Measurements from ENCODE around the gene DNAJB1. TPM values are rescaled to one million over a fixed set of nuclear protein-coding genes. Genes with fewer than 3 reads are reported as not detected.

Gene DNAJB1
- total and polyA plus RNA-seq, 2 of the 13 experiments (the other 11 are each of a cell fraction or from before 2014, with no cell fraction given), result 87.5 to 97.3 TPM

DNA sequence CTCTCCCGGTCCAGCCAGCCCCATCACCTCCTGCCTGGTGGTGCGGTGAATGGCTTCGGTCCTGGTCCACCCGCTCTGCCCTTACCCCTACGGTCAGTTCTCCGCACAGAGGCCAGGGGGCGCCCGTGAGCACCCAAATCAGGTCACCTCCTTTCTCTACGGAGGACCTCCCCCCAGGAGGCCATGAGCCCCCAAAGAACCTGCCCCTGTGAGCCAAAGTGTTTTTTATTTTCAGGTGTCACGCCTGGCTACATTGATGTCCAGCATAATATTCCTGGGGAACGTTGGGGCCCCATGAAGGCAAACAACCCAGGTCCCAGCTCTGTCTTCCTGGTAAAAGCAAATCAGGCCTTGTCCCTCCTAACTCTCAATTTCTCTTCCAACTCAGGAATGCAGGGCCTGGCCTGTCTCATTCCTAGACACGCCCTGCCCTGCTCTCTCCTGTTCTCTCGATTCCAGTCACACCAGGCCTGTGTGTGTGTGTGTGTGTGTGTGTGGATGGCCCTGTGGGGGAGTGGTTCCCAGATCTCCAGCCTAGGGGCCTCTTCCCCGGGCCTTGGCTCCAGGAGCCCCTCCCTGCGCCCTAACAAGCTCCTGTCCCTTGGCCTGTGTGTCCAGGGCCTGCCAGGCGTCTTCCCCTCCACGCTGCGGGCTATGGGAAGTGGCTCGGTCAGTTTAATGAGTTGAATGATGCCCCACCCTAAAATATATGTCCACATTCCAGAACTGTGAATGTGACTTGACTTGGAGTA, 12.5 kb downstream of the DNAJB1 start (continued):
- TF ChIP-seq HES4 (CRISPR knock-in tag; IDR thresholded peaks at IDR 0.05; ENCODE audit: borderline replicate concordance) (0 out of 2 replicates have a peak, but pooled peaks have one; percentile 30), MIER3 (CRISPR knock-in tag; IDR thresholded peaks at IDR 0.05; ENCODE audit: borderline replicate concordance) (peak; percentile 36; the same call in 1 of the 2 replicates), ZNF550 (CRISPR knock-in tag; IDR thresholded peaks at IDR 0.05; ENCODE audit: borderline replicate concordance) (no peak), MED8 (CRISPR knock-in tag; IDR thresholded peaks at IDR 0.05; ENCODE audit: insufficient replicate concordance) (no peak), DR1 (CRISPR knock-in tag; IDR thresholded peaks at IDR 0.05) (0 out of 2 replicates have a peak, but pooled peaks have one; percentile 34), ARID2 (CRISPR knock-in tag; IDR thresholded peaks at IDR 0.05; ENCODE audit: borderline replicate concordance) (no peak), SAP130 (CRISPR knock-in tag; IDR thresholded peaks at IDR 0.05; ENCODE audit: low read depth) (peak; percentile 44; the same call in 1 of the 2 replicates)
- TF ChIP-seq, protein P1, sequence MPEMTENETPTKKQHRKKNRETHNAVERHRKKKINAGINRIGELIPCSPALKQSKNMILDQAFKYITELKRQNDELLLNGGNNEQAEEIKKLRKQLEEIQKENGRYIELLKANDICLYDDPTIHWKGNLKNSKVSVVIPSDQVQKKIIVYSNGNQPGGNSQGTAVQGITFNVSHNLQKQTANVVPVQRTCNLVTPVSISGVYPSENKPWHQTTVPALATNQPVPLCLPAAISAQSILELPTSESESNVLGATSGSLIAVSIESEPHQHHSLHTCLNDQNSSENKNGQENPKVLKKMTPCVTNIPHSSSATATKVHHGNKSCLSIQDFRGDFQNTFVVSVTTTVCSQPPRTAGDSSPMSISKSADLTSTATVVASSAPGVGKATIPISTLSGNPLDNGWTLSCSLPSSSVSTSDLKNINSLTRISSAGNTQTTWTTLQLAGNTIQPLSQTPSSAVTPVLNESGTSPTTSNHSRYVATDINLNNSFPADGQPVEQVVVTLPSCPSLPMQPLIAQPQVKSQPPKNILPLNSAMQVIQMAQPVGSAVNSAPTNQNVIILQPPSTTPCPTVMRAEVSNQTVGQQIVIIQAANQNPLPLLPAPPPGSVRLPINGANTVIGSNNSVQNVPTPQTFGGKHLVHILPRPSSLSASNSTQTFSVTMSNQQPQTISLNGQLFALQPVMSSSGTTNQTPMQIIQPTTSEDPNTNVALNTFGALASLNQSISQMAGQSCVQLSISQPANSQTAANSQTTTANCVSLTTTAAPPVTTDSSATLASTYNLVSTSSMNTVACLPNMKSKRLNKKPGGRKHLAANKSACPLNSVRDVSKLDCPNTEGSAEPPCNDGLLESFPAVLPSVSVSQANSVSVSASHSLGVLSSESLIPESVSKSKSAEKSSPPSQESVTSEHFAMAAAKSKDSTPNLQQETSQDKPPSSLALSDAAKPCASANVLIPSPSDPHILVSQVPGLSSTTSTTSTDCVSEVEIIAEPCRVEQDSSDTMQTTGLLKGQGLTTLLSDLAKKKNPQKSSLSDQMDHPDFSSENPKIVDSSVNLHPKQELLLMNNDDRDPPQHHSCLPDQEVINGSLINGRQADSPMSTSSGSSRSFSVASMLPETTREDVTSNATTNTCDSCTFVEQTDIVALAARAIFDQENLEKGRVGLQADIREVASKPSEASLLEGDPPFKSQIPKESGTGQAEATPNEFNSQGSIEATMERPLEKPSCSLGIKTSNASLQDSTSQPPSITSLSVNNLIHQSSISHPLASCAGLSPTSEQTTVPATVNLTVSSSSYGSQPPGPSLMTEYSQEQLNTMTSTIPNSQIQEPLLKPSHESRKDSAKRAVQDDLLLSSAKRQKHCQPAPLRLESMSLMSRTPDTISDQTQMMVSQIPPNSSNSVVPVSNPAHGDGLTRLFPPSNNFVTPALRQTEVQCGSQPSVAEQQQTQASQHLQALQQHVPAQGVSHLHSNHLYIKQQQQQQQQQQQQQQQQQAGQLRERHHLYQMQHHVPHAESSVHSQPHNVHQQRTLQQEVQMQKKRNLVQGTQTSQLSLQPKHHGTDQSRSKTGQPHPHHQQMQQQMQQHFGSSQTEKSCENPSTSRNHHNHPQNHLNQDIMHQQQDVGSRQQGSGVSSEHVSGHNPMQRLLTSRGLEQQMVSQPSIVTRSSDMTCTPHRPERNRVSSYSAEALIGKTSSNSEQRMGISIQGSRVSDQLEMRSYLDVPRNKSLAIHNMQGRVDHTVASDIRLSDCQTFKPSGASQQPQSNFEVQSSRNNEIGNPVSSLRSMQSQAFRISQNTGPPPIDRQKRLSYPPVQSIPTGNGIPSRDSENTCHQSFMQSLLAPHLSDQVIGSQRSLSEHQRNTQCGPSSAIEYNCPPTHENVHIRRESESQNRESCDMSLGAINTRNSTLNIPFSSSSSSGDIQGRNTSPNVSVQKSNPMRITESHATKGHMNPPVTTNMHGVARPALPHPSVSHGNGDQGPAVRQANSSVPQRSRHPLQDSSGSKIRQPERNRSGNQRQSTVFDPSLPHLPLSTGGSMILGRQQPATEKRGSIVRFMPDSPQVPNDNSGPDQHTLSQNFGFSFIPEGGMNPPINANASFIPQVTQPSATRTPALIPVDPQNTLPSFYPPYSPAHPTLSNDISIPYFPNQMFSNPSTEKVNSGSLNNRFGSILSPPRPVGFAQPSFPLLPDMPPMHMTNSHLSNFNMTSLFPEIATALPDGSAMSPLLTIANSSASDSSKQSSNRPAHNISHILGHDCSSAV (CRISPR knock-in tag; IDR thresholded peaks at IDR 0.05; ENCODE audit: borderline replicate concordance), result no peak
- TF ChIP-seq, protein P2, sequence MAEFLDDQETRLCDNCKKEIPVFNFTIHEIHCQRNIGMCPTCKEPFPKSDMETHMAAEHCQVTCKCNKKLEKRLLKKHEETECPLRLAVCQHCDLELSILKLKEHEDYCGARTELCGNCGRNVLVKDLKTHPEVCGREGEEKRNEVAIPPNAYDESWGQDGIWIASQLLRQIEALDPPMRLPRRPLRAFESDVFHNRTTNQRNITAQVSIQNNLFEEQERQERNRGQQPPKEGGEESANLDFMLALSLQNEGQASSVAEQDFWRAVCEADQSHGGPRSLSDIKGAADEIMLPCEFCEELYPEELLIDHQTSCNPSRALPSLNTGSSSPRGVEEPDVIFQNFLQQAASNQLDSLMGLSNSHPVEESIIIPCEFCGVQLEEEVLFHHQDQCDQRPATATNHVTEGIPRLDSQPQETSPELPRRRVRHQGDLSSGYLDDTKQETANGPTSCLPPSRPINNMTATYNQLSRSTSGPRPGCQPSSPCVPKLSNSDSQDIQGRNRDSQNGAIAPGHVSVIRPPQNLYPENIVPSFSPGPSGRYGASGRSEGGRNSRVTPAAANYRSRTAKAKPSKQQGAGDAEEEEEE (CRISPR knock-in tag; IDR thresholded peaks at IDR 0.05; ENCODE audit: borderline replicate concordance), result 0 out of 2 replicates have a peak, but pooled peaks have one; percentile 32
- TF ChIP-seq, protein P3, sequence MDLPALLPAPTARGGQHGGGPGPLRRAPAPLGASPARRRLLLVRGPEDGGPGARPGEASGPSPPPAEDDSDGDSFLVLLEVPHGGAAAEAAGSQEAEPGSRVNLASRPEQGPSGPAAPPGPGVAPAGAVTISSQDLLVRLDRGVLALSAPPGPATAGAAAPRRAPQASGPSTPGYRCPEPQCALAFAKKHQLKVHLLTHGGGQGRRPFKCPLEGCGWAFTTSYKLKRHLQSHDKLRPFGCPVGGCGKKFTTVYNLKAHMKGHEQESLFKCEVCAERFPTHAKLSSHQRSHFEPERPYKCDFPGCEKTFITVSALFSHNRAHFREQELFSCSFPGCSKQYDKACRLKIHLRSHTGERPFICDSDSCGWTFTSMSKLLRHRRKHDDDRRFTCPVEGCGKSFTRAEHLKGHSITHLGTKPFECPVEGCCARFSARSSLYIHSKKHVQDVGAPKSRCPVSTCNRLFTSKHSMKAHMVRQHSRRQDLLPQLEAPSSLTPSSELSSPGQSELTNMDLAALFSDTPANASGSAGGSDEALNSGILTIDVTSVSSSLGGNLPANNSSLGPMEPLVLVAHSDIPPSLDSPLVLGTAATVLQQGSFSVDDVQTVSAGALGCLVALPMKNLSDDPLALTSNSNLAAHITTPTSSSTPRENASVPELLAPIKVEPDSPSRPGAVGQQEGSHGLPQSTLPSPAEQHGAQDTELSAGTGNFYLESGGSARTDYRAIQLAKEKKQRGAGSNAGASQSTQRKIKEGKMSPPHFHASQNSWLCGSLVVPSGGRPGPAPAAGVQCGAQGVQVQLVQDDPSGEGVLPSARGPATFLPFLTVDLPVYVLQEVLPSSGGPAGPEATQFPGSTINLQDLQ (CRISPR knock-in tag; IDR thresholded peaks at IDR 0.05), result no peak
- TF ChIP-seq, protein P4, sequence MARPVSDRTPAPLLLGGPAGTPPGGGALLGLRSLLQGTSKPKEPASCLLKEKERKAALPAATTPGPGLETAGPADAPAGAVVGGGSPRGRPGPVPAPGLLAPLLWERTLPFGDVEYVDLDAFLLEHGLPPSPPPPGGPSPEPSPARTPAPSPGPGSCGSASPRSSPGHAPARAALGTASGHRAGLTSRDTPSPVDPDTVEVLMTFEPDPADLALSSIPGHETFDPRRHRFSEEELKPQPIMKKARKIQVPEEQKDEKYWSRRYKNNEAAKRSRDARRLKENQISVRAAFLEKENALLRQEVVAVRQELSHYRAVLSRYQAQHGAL (CRISPR knock-in tag; IDR thresholded peaks at IDR 0.05; ENCODE audit: not compliant biosample characterization), result no peak
